Endothelial cell of umbilical vein (primary cell): ENCODE measurements around the gene H3-3A.

Experiments used
- EZH2 ChIP-seq: IDR thresholded peaks from 2 replicates; pipeline ENCODE4 v1.6.1; 2012; ENCODE audit warnings: borderline replicate concordance, low read depth, mild to moderate bottlenecking, moderate library complexity, low read length, inconsistent platforms; ENCODE audit not compliant: severe bottlenecking
- GATA2 ChIP-seq: IDR thresholded peaks from 2 replicates; pipeline ENCODE4 v1.7.0; 2011; ENCODE audit warnings: low read depth, mild to moderate bottlenecking, moderate library complexity, mixed read lengths, low read length; ENCODE audit not compliant: insufficient read length, insufficient read depth
- POLR2A ChIP-seq: IDR thresholded peaks from 2 replicates; pipeline ENCODE4 v1.6.1; 2012; ENCODE audit warnings: low read depth, mild to moderate bottlenecking, control low read depth, low read length
- TF ChIP-seq, protein P1 (sequence below), 2 donors: IDR thresholded peaks; 1 replicate in 1 of 2; 2 replicates in 1 of 2; pipeline ENCODE4 v1.5.1; 2011; ENCODE audit warnings: low read length in 2 of 2, mild to moderate bottlenecking in 2 of 2, moderate library complexity in 2 of 2, control low read depth in 1 of 2, inconsistent platforms in 1 of 2, low read depth in 1 of 2; ENCODE audit not compliant: insufficient read depth in 1 of 2; ENCODE audit errors: extremely low read depth in 1 of 2

- TF ChIP-seq, protein P1, sequence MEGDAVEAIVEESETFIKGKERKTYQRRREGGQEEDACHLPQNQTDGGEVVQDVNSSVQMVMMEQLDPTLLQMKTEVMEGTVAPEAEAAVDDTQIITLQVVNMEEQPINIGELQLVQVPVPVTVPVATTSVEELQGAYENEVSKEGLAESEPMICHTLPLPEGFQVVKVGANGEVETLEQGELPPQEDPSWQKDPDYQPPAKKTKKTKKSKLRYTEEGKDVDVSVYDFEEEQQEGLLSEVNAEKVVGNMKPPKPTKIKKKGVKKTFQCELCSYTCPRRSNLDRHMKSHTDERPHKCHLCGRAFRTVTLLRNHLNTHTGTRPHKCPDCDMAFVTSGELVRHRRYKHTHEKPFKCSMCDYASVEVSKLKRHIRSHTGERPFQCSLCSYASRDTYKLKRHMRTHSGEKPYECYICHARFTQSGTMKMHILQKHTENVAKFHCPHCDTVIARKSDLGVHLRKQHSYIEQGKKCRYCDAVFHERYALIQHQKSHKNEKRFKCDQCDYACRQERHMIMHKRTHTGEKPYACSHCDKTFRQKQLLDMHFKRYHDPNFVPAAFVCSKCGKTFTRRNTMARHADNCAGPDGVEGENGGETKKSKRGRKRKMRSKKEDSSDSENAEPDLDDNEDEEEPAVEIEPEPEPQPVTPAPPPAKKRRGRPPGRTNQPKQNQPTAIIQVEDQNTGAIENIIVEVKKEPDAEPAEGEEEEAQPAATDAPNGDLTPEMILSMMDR (IDR thresholded peaks at IDR 0.05; ENCODE audit: extremely low read depth in 1 of 2, insufficient read depth in 1 of 2, low read depth in 1 of 2, low read length in 2 of 2) = no peak
- no peak for TF ChIP-seq POLR2A
- no peak for TF ChIP-seq EZH2
- no peak for TF ChIP-seq GATA2
Measured at GRCh38 chr1:226091461-226091860, 28.9 kb downstream of the H3-3A start.
